H9 (cell line): ENCODE measurements around the gene ANKS1B. TPM values are rescaled to one million over a fixed set of nuclear protein-coding genes. Genes with fewer than 3 reads are reported as not detected.

Source experiments
- DNase-seq: peaks from one replicate; pipeline ENCODE4 v3.0.0-alpha.2; 2017
- H2AFZ ChIP-seq: one replicate; pipeline ENCODE4 v1.6.1; 2013; ENCODE audit warnings: mild to moderate bottlenecking, low read length, control low read depth, moderate library complexity
- H2AK5ac ChIP-seq: 2 replicates; pipeline ENCODE4 v1.6.1; 2013; ENCODE audit warnings: low read length, control low read depth, mixed read lengths; ENCODE audit not compliant: insufficient read length
- H2BK120ac ChIP-seq: one replicate; pipeline ENCODE4 v1.6.1; 2013; ENCODE audit warnings: low read depth, mild to moderate bottlenecking, low read length, control low read depth, inconsistent platforms; ENCODE audit not compliant: poor library complexity, severe bottlenecking
- H2BK12ac ChIP-seq: 2 replicates; pipeline ENCODE4 v1.6.1; 2013; ENCODE audit warnings: low read length, control low read depth, mixed read lengths, low read depth; ENCODE audit not compliant: insufficient read length
- H2BK15ac ChIP-seq: 2 replicates; pipeline ENCODE4 v1.6.1; 2013; ENCODE audit warnings: low read depth, low read length, control low read depth
- H2BK20ac ChIP-seq: one replicate; pipeline ENCODE4 v1.6.1; 2013; ENCODE audit warnings: low read depth, mild to moderate bottlenecking, low read length, control low read depth, inconsistent platforms; ENCODE audit not compliant: poor library complexity, severe bottlenecking
- H2BK5ac ChIP-seq: 2 replicates; pipeline ENCODE4 v1.6.1; 2013; ENCODE audit warnings: low read length, control low read depth, mixed read lengths; ENCODE audit not compliant: insufficient read length
- H3K14ac ChIP-seq: 2 replicates; pipeline ENCODE4 v1.6.1; 2013; ENCODE audit warnings: low read length, control low read depth; ENCODE audit not compliant: insufficient read depth
- H3K18ac ChIP-seq: 2 replicates; pipeline ENCODE4 v1.6.1; 2013; ENCODE audit warnings: low read depth, mild to moderate bottlenecking, mixed read lengths, low read length, control low read depth; ENCODE audit not compliant: insufficient read length
- H3K23ac ChIP-seq: 2 replicates; pipeline ENCODE4 v1.6.1; 2013; ENCODE audit warnings: low read length, control low read depth, mixed read lengths, low read depth; ENCODE audit not compliant: insufficient read length
- H3K23me2 ChIP-seq: 2 replicates; pipeline ENCODE4 v1.6.1; 2013; ENCODE audit warnings: low read depth, mild to moderate bottlenecking, mixed read lengths, low read length, control low read depth; ENCODE audit not compliant: insufficient read length, poor library complexity, severe bottlenecking
- H3K27ac ChIP-seq: 2 replicates; pipeline ENCODE4 v1.5.1; 2013; ENCODE audit warnings: low read length, control low read depth, mixed read lengths, low read depth; ENCODE audit not compliant: insufficient read length
- H3K27me3 ChIP-seq: 2 replicates; pipeline ENCODE4 v1.6.1; 2013; ENCODE audit warnings: low read length, control low read depth, inconsistent platforms; ENCODE audit not compliant: insufficient read depth
- H3K4ac ChIP-seq: 2 replicates; pipeline ENCODE4 v1.6.1; 2013; ENCODE audit warnings: low read depth, mild to moderate bottlenecking, control low read depth, inconsistent platforms, low read length, moderate library complexity
- H3K4me1 ChIP-seq: 2 replicates; pipeline ENCODE4 v1.6.1; 2013; ENCODE audit warnings: low read length, control low read depth, inconsistent platforms; ENCODE audit not compliant: insufficient read depth
- H3K4me2 ChIP-seq: 2 replicates; pipeline ENCODE4 v1.6.1; 2013; ENCODE audit warnings: low read length, control low read depth, mixed read lengths; ENCODE audit not compliant: insufficient read length, insufficient read depth
- H3K56ac ChIP-seq: 2 replicates; pipeline ENCODE4 v1.6.1; 2013; ENCODE audit warnings: low read depth, mild to moderate bottlenecking, mixed read lengths, low read length, control low read depth; ENCODE audit not compliant: insufficient read length
- H3K79me1 ChIP-seq: 2 replicates; pipeline ENCODE4 v1.6.1; 2013; ENCODE audit warnings: low read depth, mild to moderate bottlenecking, moderate library complexity, low read length, control low read depth, inconsistent platforms; ENCODE audit not compliant: insufficient read depth, poor library complexity, severe bottlenecking
- H3K79me2 ChIP-seq: 2 replicates; pipeline ENCODE4 v1.6.1; 2013; ENCODE audit warnings: low read length, control low read depth, inconsistent platforms; ENCODE audit not compliant: insufficient read depth
- H3K9ac ChIP-seq: 2 replicates; pipeline ENCODE4 v1.6.1; 2013; ENCODE audit warnings: low read length, control low read depth, mixed read lengths; ENCODE audit not compliant: insufficient read length; ENCODE audit errors: extremely low read depth
- H3K9me3 ChIP-seq: one replicate; pipeline ENCODE4 v1.6.1; 2013; ENCODE audit warnings: low read depth, low read length, inconsistent platforms; ENCODE audit not compliant: control insufficient read depth
- H3T11ph ChIP-seq: one replicate; pipeline ENCODE4 v1.6.1; 2013; ENCODE audit warnings: mild to moderate bottlenecking, low read length, control low read depth, inconsistent platforms
- H4K20me1 ChIP-seq: one replicate; pipeline ENCODE4 v1.6.1; 2013; ENCODE audit not compliant: control insufficient read depth, insufficient read length, insufficient read depth
- H4K5ac ChIP-seq: 2 replicates; pipeline ENCODE4 v1.6.1; 2013; ENCODE audit warnings: low read depth, mild to moderate bottlenecking, mixed read lengths, low read length, control low read depth; ENCODE audit not compliant: insufficient read length
- H4K8ac ChIP-seq: replicated peaks from 2 replicates; pipeline ENCODE4 v1.6.1; 2013; ENCODE audit warnings: low read length, control low read depth, mixed read lengths, low read depth; ENCODE audit not compliant: insufficient read length
- H4K91ac ChIP-seq: 2 replicates; pipeline ENCODE4 v1.6.1; 2013; ENCODE audit warnings: low read depth, mild to moderate bottlenecking, moderate library complexity, mixed read lengths, low read length, control low read depth; ENCODE audit not compliant: insufficient read length
- H3K27ac Mint-ChIP-seq, 3 experiments: 2 replicates in 2 of 3; 3 replicates in 1 of 3; pipeline ENCODE4 v1.8.0; 2020 to 2021; ENCODE audit warnings: mixed read lengths in 3 of 3, mild to moderate bottlenecking in 1 of 3, moderate library complexity in 1 of 3
- H3K27me3 Mint-ChIP-seq: 2 replicates; pipeline ENCODE4 v1.8.0; 2021; ENCODE audit warnings: low read depth, mild to moderate bottlenecking, moderate library complexity, mixed read lengths
- H3K36me3 Mint-ChIP-seq, 3 experiments: 2 replicates in 2 of 3; 3 replicates in 1 of 3; pipeline ENCODE4 v1.8.0; 2020 to 2021; ENCODE audit warnings: low read depth in 3 of 3, mixed read lengths in 3 of 3; ENCODE audit not compliant: insufficient read depth in 1 of 3
- H3K4me1 Mint-ChIP-seq, 2 experiments: 2 replicates each; pipeline ENCODE4 v1.8.0; 2020; ENCODE audit warnings: mixed read lengths in 2 of 2
- H3K4me3 Mint-ChIP-seq, 2 experiments: 2 replicates in 1 of 2; 3 replicates in 1 of 2; pipeline ENCODE4 v1.8.0; 2020 to 2021; ENCODE audit warnings: mild to moderate bottlenecking in 2 of 2, mixed read lengths in 2 of 2, moderate library complexity in 1 of 2
- H3K9me3 Mint-ChIP-seq, 2 experiments: 2 replicates in 1 of 2; 3 replicates in 1 of 2; pipeline ENCODE4 v1.8.0; 2020; ENCODE audit warnings: mild to moderate bottlenecking in 2 of 2, mixed read lengths in 2 of 2, moderate library complexity in 1 of 2
- CTCF ChIP-seq: fragments of 200-600 bp; sonication (generic); conservative IDR thresholded peaks from 3 replicates; pipeline ENCODE4 v1.8.0; 2021; ENCODE audit warnings: antibody characterized with exemption, mild to moderate bottlenecking
- total RNA-seq: library from RNA; stranded (reverse); gene quantifications from 2 replicates; pipeline ENCODE4 v1.2.1, GENCODE V29; 2021

The ANKS1B gene
- total RNA-seq, 1 experiment from 2014 or later, result 4.1 TPM

- H2BK20ac ChIP-seq, result no peak overlapping the region
- H3K4ac ChIP-seq, result no peak overlapping the region
- no peak overlapping the region for H4K8ac ChIP-seq
- H2AFZ ChIP-seq, result no peak overlapping the region
- H3K4me2 ChIP-seq, result no peak overlapping the region
- no peak overlapping the region for H3K14ac ChIP-seq
- Mint-ChIP-seq H3K27ac (no peak overlapping the region), H3K27me3 (no peaks in the 10 kb centered on the region), H3K4me3 (no peak overlapping the region), H3K9me3 (no peaks in the 10 kb centered on the region; a peak in 1 of 5 replicates), H3K36me3 (no peaks in the 10 kb centered on the region), H3K4me1 (no peaks in the 10 kb centered on the region)
- no peak overlapping the region for H3K27ac ChIP-seq
- H4K5ac ChIP-seq, result no peak overlapping the region
- no peak overlapping the region for H3K56ac ChIP-seq
- no peak overlapping the region for H3K23ac ChIP-seq
- H3K79me1 ChIP-seq, result no peaks in the 10 kb centered on the region
- H4K91ac ChIP-seq, result no peak overlapping the region
- no peak for DNase-seq
- no peak overlapping the region for H2BK12ac ChIP-seq
- H2BK120ac ChIP-seq, result no peak overlapping the region
- no peaks in the 10 kb centered on the region for H3K9me3 ChIP-seq
- H3K18ac ChIP-seq, result no peak overlapping the region
- H3K23me2 ChIP-seq, result no peaks in the 10 kb centered on the region
- no peak overlapping the region for H3T11ph ChIP-seq
- no peaks in the 10 kb centered on the region for H4K20me1 ChIP-seq
- no peaks in the 10 kb centered on the region for H3K79me2 ChIP-seq
- H2BK5ac ChIP-seq, result no peak overlapping the region
- no peaks in the 10 kb centered on the region for H3K27me3 ChIP-seq
- no peak overlapping the region for H2BK15ac ChIP-seq
- no peak overlapping the region for H2AK5ac ChIP-seq
- H3K4me1 ChIP-seq, result no peaks in the 10 kb centered on the region
- TF ChIP-seq CTCF, result no peak
- no peak overlapping the region for H3K9ac ChIP-seq
Measured at GRCh38 chr12:99119449-99119848, 865.3 kb downstream of the ANKS1B start.
